ENCODE measurements around the gene DMXL2.

Gene DMXL2

DNA sequence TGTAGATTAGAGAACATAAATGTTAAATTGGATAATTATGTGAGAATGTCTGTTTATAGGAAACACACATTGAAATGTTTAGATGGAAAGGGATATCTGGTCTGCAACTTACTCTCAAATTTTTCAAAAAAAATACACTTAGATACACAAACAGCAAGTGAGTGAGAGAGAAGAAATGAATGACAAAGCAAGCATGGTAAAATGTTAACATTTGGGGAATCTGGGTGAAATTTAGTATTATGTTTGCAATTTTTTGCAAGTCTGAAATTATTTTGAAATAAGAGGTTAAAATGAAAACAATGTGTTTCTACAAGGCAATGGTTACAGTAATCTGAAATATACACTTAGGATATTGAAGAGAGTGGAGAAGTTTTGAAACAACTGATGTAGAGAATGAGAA lies 146.8 kb downstream of the DMXL2 start:
- Histone ChIP-seq H3K27me3 (replicated peaks; ENCODE audit: control insufficient read depth, insufficient read depth, low read length) (no peaks in the 10 kb centered on the region), H3K36me3 (ENCODE audit: control insufficient read depth, insufficient read depth, low read length) (no peaks in the 10 kb centered on the region), H3K4me3 (replicated peaks; ENCODE audit: low read depth, low read length) (no peak overlapping the region)
- DNase-seq (ENCODE audit: extremely low read depth, insufficient read length): no peak
- TF ChIP-seq, protein P1, sequence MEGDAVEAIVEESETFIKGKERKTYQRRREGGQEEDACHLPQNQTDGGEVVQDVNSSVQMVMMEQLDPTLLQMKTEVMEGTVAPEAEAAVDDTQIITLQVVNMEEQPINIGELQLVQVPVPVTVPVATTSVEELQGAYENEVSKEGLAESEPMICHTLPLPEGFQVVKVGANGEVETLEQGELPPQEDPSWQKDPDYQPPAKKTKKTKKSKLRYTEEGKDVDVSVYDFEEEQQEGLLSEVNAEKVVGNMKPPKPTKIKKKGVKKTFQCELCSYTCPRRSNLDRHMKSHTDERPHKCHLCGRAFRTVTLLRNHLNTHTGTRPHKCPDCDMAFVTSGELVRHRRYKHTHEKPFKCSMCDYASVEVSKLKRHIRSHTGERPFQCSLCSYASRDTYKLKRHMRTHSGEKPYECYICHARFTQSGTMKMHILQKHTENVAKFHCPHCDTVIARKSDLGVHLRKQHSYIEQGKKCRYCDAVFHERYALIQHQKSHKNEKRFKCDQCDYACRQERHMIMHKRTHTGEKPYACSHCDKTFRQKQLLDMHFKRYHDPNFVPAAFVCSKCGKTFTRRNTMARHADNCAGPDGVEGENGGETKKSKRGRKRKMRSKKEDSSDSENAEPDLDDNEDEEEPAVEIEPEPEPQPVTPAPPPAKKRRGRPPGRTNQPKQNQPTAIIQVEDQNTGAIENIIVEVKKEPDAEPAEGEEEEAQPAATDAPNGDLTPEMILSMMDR (IDR thresholded peaks at IDR 0.05; ENCODE audit: insufficient read depth, low read length, poor library complexity, severe bottlenecking): no peak

DNA sequence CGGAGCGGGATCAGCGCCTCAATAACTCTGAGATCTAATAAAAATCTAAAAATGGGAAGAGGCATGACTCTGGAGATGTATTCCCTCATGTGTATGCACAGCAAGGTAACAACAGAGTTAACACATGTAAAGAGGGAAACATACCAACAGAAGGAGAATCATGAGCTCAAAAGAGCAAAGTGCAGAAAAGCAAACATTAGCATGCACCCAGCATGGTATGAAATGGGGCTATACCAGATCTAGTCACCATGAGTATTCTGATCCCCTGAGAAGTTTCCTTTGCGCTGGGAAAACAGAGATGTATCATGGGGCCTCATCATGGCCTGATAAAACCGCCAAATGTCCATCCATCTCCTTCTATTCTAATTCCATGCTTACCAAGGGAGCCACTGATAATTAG lies 152.1 kb downstream of the DMXL2 start:
- H3K36me3 ChIP-seq (ENCODE audit: control insufficient read depth, insufficient read depth, low read length): no peaks in the 10 kb centered on the region
- DNase-seq (ENCODE audit: extremely low read depth, insufficient read length): no peak

DNA sequence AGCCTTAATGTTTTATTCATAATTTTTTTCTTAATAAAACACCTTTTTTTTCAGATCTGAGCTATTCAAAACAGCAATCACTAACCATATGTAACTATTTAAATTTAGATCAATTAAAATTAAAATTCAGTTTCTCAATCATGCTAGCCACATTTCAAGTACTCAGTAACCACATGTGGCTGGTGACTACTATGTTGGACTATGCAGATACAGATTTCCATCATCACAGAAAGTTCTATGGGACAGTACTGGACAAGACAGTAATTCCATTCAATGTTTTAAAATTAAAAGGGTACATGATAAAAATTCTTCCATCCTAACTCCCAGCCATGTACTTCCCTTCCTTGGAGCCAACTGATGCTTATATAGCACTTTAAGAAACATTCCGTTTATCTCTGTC lies 161.8 kb downstream of the DMXL2 start:
- no peaks in the 10 kb centered on the region for H3K27me3 ChIP-seq (replicated peaks; ENCODE audit: control insufficient read depth, insufficient read depth, low read length)
- no peaks in the 10 kb centered on the region; the same call in 1 of the 2 replicates for H3K36me3 ChIP-seq (ENCODE audit: control insufficient read depth, insufficient read depth, low read length)
- no peak overlapping the region for H3K4me3 ChIP-seq (replicated peaks; ENCODE audit: low read depth, low read length)
- TF ChIP-seq, protein P1 (IDR thresholded peaks at IDR 0.05; ENCODE audit: insufficient read depth, low read length, poor library complexity, severe bottlenecking): no peak
- DNase-seq (ENCODE audit: extremely low read depth, insufficient read length): no peak

More for the DNA sequence above, 152.1 kb downstream of the DMXL2 start:
- TF ChIP-seq, protein P1 (IDR thresholded peaks at IDR 0.05; ENCODE audit: insufficient read depth, low read length, poor library complexity, severe bottlenecking): no peak
- H3K27me3 ChIP-seq (replicated peaks; ENCODE audit: control insufficient read depth, insufficient read depth, low read length): no peaks in the 10 kb centered on the region
- H3K4me3 ChIP-seq (replicated peaks; ENCODE audit: low read depth, low read length): no peak overlapping the region

DNA sequence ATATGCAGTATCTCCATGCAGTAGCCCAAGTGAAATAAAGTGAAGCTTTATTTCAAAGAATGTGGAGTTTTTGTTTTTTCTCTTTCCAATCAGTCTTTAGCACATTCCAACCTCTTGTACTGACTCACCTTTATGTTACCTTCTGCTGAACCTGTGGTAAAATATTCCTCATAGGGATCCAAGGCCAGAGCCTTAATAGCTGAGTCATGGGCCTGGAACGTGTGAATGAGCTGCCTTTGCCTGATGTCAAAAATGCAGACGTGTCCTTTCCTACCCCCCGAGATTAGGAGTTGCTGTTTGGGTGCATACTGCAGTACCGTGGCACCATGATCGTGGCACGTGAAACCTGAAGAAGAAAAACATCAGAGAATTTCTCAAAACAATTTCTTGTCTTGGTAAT lies 172.6 kb downstream of the DMXL2 start:
- Histone ChIP-seq H3K27me3 (replicated peaks; ENCODE audit: control insufficient read depth, insufficient read depth, low read length) (no peaks in the 10 kb centered on the region), H3K36me3 (ENCODE audit: control insufficient read depth, insufficient read depth, low read length) (peaks cover 2% of the 10 kb centered on the region; the same call in 1 of the 2 replicates), H3K4me3 (replicated peaks; ENCODE audit: low read depth, low read length) (no peak overlapping the region)
- TF ChIP-seq, protein P1 (IDR thresholded peaks at IDR 0.05; ENCODE audit: insufficient read depth, low read length, poor library complexity, severe bottlenecking): no peak
- DNase-seq (ENCODE audit: extremely low read depth, insufficient read length): no peak

DNA sequence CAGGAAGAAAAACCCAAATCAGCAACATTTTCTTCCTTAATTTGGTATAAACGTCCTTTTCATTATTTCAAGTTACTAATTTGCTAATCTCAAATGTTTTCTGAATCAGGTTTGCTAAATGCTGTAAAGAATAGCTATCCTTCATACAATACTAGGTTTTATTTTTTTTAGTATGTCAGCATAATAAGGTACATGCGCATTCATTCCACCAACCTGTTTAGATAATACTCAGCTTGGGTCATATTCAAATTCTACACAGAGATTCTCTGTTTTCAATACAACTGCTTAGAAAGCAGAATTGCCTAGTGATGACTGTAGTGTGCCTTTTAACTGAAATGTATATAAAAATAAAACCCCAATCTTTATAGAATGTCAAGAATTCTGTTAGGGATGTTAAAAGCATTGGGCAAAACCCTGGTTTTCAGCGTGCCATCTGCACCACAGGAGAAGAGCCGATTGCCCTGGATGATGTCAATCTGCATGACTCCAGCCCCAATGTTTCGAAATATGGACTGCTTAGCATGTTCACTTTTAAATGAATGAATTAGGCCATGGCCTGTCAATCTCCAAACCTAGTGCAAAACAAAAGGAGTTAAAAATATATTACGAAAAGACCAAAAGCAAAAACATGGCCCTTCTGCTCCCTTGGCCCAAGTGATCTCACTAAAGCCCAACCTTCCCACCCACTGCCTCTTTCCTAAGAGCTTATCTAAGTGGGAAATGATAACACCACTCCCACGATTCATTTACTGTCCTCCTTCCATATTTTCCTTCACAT lies 173.8 kb downstream of the DMXL2 start:
- DNase-seq (ENCODE audit: extremely low read depth, insufficient read length): no peak
- Histone ChIP-seq H3K27me3 (replicated peaks; ENCODE audit: control insufficient read depth, insufficient read depth, low read length) (no peaks in the 10 kb centered on the region), H3K36me3 (ENCODE audit: control insufficient read depth, insufficient read depth, low read length) (peaks cover 2% of the 10 kb centered on the region; the same call in 1 of the 2 replicates), H3K4me3 (replicated peaks; ENCODE audit: low read depth, low read length) (no peak overlapping the region)
- TF ChIP-seq, protein P1 (IDR thresholded peaks at IDR 0.05; ENCODE audit: insufficient read depth, low read length, poor library complexity, severe bottlenecking): no peak
